Fibroblast of the conjunctiva (primary cell): ENCODE data around the gene TBCD.
A peak's percentile ranks its signal among the peaks of the same experiment; 100 is the strongest.

Experiments used
- DNase-seq: peaks from one replicate; pipeline ENCODE4 v3.0.0-alpha.2; 2010; ENCODE audit warnings: low read depth

Gene TBCD

GRCh38 chr17:82856361-82856760, 104.5 kb downstream of the TBCD start:
- no peak for DNase-seq

GRCh38 chr17:82858376-82859126, 106.7 kb downstream of the TBCD start:
- no peak for DNase-seq

- DNase-seq: peak; percentile 12
These were observed 107.9 kb downstream of the TBCD start for GRCh38 chr17:82859431-82860403.

GRCh38 chr17:82860606-82861392, 108.9 kb downstream of the TBCD start:
- DNase-seq: no peak

- DNase-seq: no peak
These were observed 109.5 kb downstream of the TBCD start for GRCh38 chr17:82861393-82861775.

- no peak for DNase-seq
These were observed 110.3 kb downstream of the TBCD start for GRCh38 chr17:82862191-82862590.

- no peak for DNase-seq
These were observed 111.0 kb downstream of the TBCD start for GRCh38 chr17:82862737-82863382.

GRCh38 chr17:82863383-82863940, 111.6 kb downstream of the TBCD start:
- no peak for DNase-seq

- peak; percentile 12 for DNase-seq
These were observed 112.3 kb downstream of the TBCD start for GRCh38 chr17:82863941-82864712.

- no peak for DNase-seq
These were observed 112.9 kb downstream of the TBCD start for GRCh38 chr17:82864713-82865248.

GRCh38 chr17:82865274-82865673, 113.4 kb downstream of the TBCD start:
- no peak for DNase-seq

GRCh38 chr17:82865774-82866395, 114.0 kb downstream of the TBCD start:
- DNase-seq: no peak

GRCh38 chr17:82866590-82867191, 114.8 kb downstream of the TBCD start:
- DNase-seq: peak; percentile 35

GRCh38 chr17:82867763-82868325, 116.0 kb downstream of the TBCD start:
- DNase-seq: no peak

GRCh38 chr17:82868715-82869131, 116.9 kb downstream of the TBCD start:
- DNase-seq: no peak

- no peak for DNase-seq
These were observed 117.7 kb downstream of the TBCD start for GRCh38 chr17:82869536-82869935.

- no peak for DNase-seq
These were observed 118.2 kb downstream of the TBCD start for GRCh38 chr17:82870091-82870491.

GRCh38 chr17:82870541-82870940, 118.7 kb downstream of the TBCD start:
- DNase-seq: no peak
